Measurements from ENCODE around the gene TGDS.

TGDS gene

GRCh38 chr13:94590744-94591143 is 5.2 kb downstream of the TGDS start:
- in situ Hi-C loops (cut with MboI; ENCODE audit: low sequenced_read_pairs, unreplicated experiment), result no loop called here
- no peak for TF ChIP-seq CTCF (IDR thresholded peaks at IDR 0.05; ENCODE audit: borderline replicate concordance, control extremely low read depth, extremely low read depth, insufficient read depth, missing control alignments)
- no peak for DNase-seq (ENCODE audit: low spot score)

GRCh38 chr13:94588541-94588940 is 7.4 kb downstream of the TGDS start:
- no peak for DNase-seq (ENCODE audit: low spot score)
- TF ChIP-seq CTCF (IDR thresholded peaks at IDR 0.05; ENCODE audit: borderline replicate concordance, control extremely low read depth, extremely low read depth, insufficient read depth, missing control alignments), result no peak
- in situ Hi-C loops (cut with MboI; ENCODE audit: low sequenced_read_pairs, unreplicated experiment), result no loop called here

- no peak for DNase-seq (ENCODE audit: low spot score)
- TF ChIP-seq CTCF (IDR thresholded peaks at IDR 0.05; ENCODE audit: borderline replicate concordance, control extremely low read depth, extremely low read depth, insufficient read depth, missing control alignments), result no peak
- in situ Hi-C loops (cut with MboI; ENCODE audit: low sequenced_read_pairs, unreplicated experiment), result no loop called here
Observed at GRCh38 chr13:94586371-94586770, 9.6 kb downstream of the TGDS start.

- TF ChIP-seq CTCF (IDR thresholded peaks at IDR 0.05; ENCODE audit: borderline replicate concordance, control extremely low read depth, extremely low read depth, insufficient read depth, missing control alignments), result no peak
- in situ Hi-C loops (cut with MboI; ENCODE audit: low sequenced_read_pairs, unreplicated experiment), result no loop called here
- no peak for DNase-seq (ENCODE audit: low spot score)
Observed at GRCh38 chr13:94585543-94586101, 10.3 kb downstream of the TGDS start.

GRCh38 chr13:94583926-94584325 is 12.0 kb downstream of the TGDS start:
- in situ Hi-C loops (cut with MboI; ENCODE audit: low sequenced_read_pairs, unreplicated experiment), result no loop called here
- DNase-seq (ENCODE audit: low spot score), result no peak
- no peak for TF ChIP-seq CTCF (IDR thresholded peaks at IDR 0.05; ENCODE audit: borderline replicate concordance, control extremely low read depth, extremely low read depth, insufficient read depth, missing control alignments)

GRCh38 chr13:94579063-94579462 is 16.9 kb downstream of the TGDS start:
- in situ Hi-C loops (cut with MboI; ENCODE audit: low sequenced_read_pairs, unreplicated experiment), result no loop called here
- no peak for DNase-seq (ENCODE audit: low spot score)
- no peak for TF ChIP-seq CTCF (IDR thresholded peaks at IDR 0.05; ENCODE audit: borderline replicate concordance, control extremely low read depth, extremely low read depth, insufficient read depth, missing control alignments)

GRCh38 chr13:94569615-94570014 is 26.3 kb downstream of the TGDS start:
- no peak for TF ChIP-seq CTCF (IDR thresholded peaks at IDR 0.05; ENCODE audit: borderline replicate concordance, control extremely low read depth, extremely low read depth, insufficient read depth, missing control alignments)
- in situ Hi-C loops (cut with MboI; ENCODE audit: low sequenced_read_pairs, unreplicated experiment), result no loop called here
- DNase-seq (ENCODE audit: low spot score), result no peak

All from GM13976 (cell line).